Measurements from ENCODE around the gene HLA-G. TPM values are rescaled to one million over a fixed set of nuclear protein-coding genes. Genes with fewer than 3 reads are reported as not detected.

HLA-G gene
- polyA plus RNA-seq, 1 donor (not counting 4 experiments of a cell fraction or from before 2014, with no cell fraction given), result 0.84 TPM

- dilution Hi-C loops (cut with MboI; ENCODE audit: extremely low pct_ligation_motif_present, low sequenced_read_pairs), result no loop called here
- FAIRE-seq, result no peak
- H3K4me2 ChIP-seq (ENCODE audit: control insufficient read depth, extremely low read depth, insufficient read depth, low read depth, low read length), result no peak overlapping the region
Measured at GRCh38 chr6:29864037-29864810, 36.6 kb downstream of the HLA-G start.

GRCh38 chr6:29865631-29866030 is 38.0 kb downstream of the HLA-G start:
- no peak overlapping the region for H3K4me3 ChIP-seq (ENCODE audit: control insufficient read depth in 2 of 3, extremely low read depth in 1 of 3, insufficient read depth in 2 of 3, low read depth in 1 of 3, low read length in 3 of 3)
- H3K9ac ChIP-seq (ENCODE audit: control insufficient read depth, extremely low read depth, insufficient read depth, low read length), result no peak overlapping the region
- no peak overlapping the region for H3K4me2 ChIP-seq (ENCODE audit: control insufficient read depth, extremely low read depth, insufficient read depth, low read depth, low read length)
- no peaks in the 10 kb centered on the region for H4K20me1 ChIP-seq (ENCODE audit: control insufficient read depth, extremely low read depth, insufficient read depth, low read length)
- dilution Hi-C loops (cut with MboI; ENCODE audit: extremely low pct_ligation_motif_present, low sequenced_read_pairs), result no loop called here
- DNase-seq (ENCODE audit: low read depth, low spot score), result no peak
- FAIRE-seq, result no peak
- no peak for TF ChIP-seq CTCF (optimal IDR thresholded peaks at IDR 0.05 in 1 of 3, IDR thresholded peaks at IDR 0.05 in 1 of 3, conservative IDR thresholded peaks at IDR 0.05 in 1 of 3; ENCODE audit: extremely low read depth in 1 of 3, insufficient read depth in 2 of 3, low read length in 3 of 3)
- TF ChIP-seq EZH2 (IDR thresholded peaks at IDR 0.05; ENCODE audit: low read length), result no peak
- H3K9me3 ChIP-seq (ENCODE audit: control insufficient read depth, low read depth, low read length), result no peaks in the 10 kb centered on the region
- H3K9me1 ChIP-seq (ENCODE audit: control insufficient read depth, extremely low read depth, insufficient read depth, low read length), result no peaks in the 10 kb centered on the region
- H3K27me3 ChIP-seq (ENCODE audit: control insufficient read depth, extremely low read depth, insufficient read depth, low read length), result peaks cover 15% of the 10 kb centered on the region
- no peaks in the 10 kb centered on the region for H3K36me3 ChIP-seq (ENCODE audit: control insufficient read depth in 2 of 2, extremely low read depth in 1 of 2, insufficient read depth in 2 of 2, low read length in 2 of 2)
- no peak overlapping the region for H3K27ac ChIP-seq (ENCODE audit: control insufficient read depth, insufficient read depth, low read length)
- no peak overlapping the region for H2AFZ ChIP-seq (ENCODE audit: control insufficient read depth, low read length)
- H3K79me2 ChIP-seq (ENCODE audit: control insufficient read depth, insufficient read depth, low read length), result no peaks in the 10 kb centered on the region
- H3K4me1 ChIP-seq (ENCODE audit: control insufficient read depth, extremely low read depth, insufficient read depth, low read length), result no peaks in the 10 kb centered on the region

More at GRCh38 chr6:29864037-29864810, 36.6 kb downstream of the HLA-G start:
- no peak overlapping the region for H2AFZ ChIP-seq (ENCODE audit: control insufficient read depth, low read length)
- H3K27ac ChIP-seq (ENCODE audit: control insufficient read depth, insufficient read depth, low read length), result no peak overlapping the region
- no peak overlapping the region for H3K9ac ChIP-seq (ENCODE audit: control insufficient read depth, extremely low read depth, insufficient read depth, low read length)
- no peak for DNase-seq (ENCODE audit: low read depth, low spot score)
- no peaks in the 10 kb centered on the region for H4K20me1 ChIP-seq (ENCODE audit: control insufficient read depth, extremely low read depth, insufficient read depth, low read length)
- H3K79me2 ChIP-seq (ENCODE audit: control insufficient read depth, insufficient read depth, low read length), result no peaks in the 10 kb centered on the region
- TF ChIP-seq EZH2 (IDR thresholded peaks at IDR 0.05; ENCODE audit: low read length), result no peak
- no peak for TF ChIP-seq CTCF (optimal IDR thresholded peaks at IDR 0.05 in 1 of 3, IDR thresholded peaks at IDR 0.05 in 1 of 3, conservative IDR thresholded peaks at IDR 0.05 in 1 of 3; ENCODE audit: extremely low read depth in 1 of 3, insufficient read depth in 2 of 3, low read length in 3 of 3)
- no peaks in the 10 kb centered on the region for H3K4me1 ChIP-seq (ENCODE audit: control insufficient read depth, extremely low read depth, insufficient read depth, low read length)
- no peaks in the 10 kb centered on the region for H3K9me3 ChIP-seq (ENCODE audit: control insufficient read depth, low read depth, low read length)
- H3K36me3 ChIP-seq (ENCODE audit: control insufficient read depth in 2 of 2, extremely low read depth in 1 of 2, insufficient read depth in 2 of 2, low read length in 2 of 2), result no peaks in the 10 kb centered on the region
- H3K27me3 ChIP-seq (ENCODE audit: control insufficient read depth, extremely low read depth, insufficient read depth, low read length), result peaks cover 15% of the 10 kb centered on the region
- no peak overlapping the region for H3K4me3 ChIP-seq (ENCODE audit: control insufficient read depth in 2 of 3, extremely low read depth in 1 of 3, insufficient read depth in 2 of 3, low read depth in 1 of 3, low read length in 3 of 3)
- no peaks in the 10 kb centered on the region for H3K9me1 ChIP-seq (ENCODE audit: control insufficient read depth, extremely low read depth, insufficient read depth, low read length)
